IPS-20b (cell line): Measurements from ENCODE around the gene HES7.

Experiments
- H3K27ac ChIP-seq: one replicate; pipeline ENCODE4 v1.5.1; 2013; ENCODE audit warnings: low read length
- H3K27me3 ChIP-seq: 2 replicates; pipeline ENCODE4 v1.6.1; 2013; ENCODE audit warnings: mild to moderate bottlenecking, low read length, inconsistent platforms; ENCODE audit not compliant: insufficient read depth
- H3K36me3 ChIP-seq: 2 replicates; pipeline ENCODE4 v1.6.1; 2013; ENCODE audit warnings: low read depth, mild to moderate bottlenecking, inconsistent platforms, low read length, moderate library complexity; ENCODE audit not compliant: insufficient read depth
- H3K4me1 ChIP-seq: 2 replicates; pipeline ENCODE4 v1.6.1; 2013; ENCODE audit warnings: mild to moderate bottlenecking, control low read depth, inconsistent platforms, low read length, moderate library complexity; ENCODE audit not compliant: insufficient read depth
- H3K4me3 ChIP-seq: 2 replicates; pipeline ENCODE4 v1.5.1; 2013; ENCODE audit warnings: mild to moderate bottlenecking, low read length, inconsistent platforms
- H3K9ac ChIP-seq: 2 replicates; pipeline ENCODE4 v1.6.1; 2013; ENCODE audit warnings: low read depth, mild to moderate bottlenecking, inconsistent platforms, low read length, moderate library complexity
- H3K9me3 ChIP-seq: 2 replicates; pipeline ENCODE4 v1.6.1; 2013; ENCODE audit warnings: mild to moderate bottlenecking, low read depth, low read length, inconsistent platforms; ENCODE audit not compliant: insufficient read depth

The HES7 gene

GRCh38 chr17:8140065-8141029, 16.4 kb upstream of the HES7 start:
- Histone ChIP-seq H3K4me1 (no peaks in the 10 kb centered on the region), H3K9me3 (no peaks in the 10 kb centered on the region), H3K36me3 (peaks cover 38% of the 10 kb centered on the region; the same call in 1 of the 2 replicates), H3K9ac (no peak overlapping the region), H3K27ac (no peak overlapping the region), H3K4me3 (no peak overlapping the region), H3K27me3 (peaks cover 20% of the 10 kb centered on the region)

GRCh38 chr17:8138672-8139371, 14.9 kb upstream of the HES7 start:
- Histone ChIP-seq H3K4me3 (peak overlapping the region; percentile 87), H3K9me3 (no peaks in the 10 kb centered on the region), H3K9ac (peak overlapping the region; percentile 75; the same call in 1 of the 2 replicates), H3K27me3 (peaks cover 20% of the 10 kb centered on the region), H3K36me3 (peaks cover 25% of the 10 kb centered on the region; the same call in 1 of the 2 replicates), H3K4me1 (no peaks in the 10 kb centered on the region; the same call in 1 of the 2 replicates), H3K27ac (peak overlapping the region; percentile 9)

GRCh38 chr17:8138374-8138671, 14.4 kb upstream of the HES7 start:
- Histone ChIP-seq H3K27ac (no peak overlapping the region), H3K9ac (peak overlapping the region; percentile 73; the same call in 1 of the 2 replicates), H3K36me3 (peaks cover 24% of the 10 kb centered on the region; the same call in 1 of the 2 replicates)

GRCh38 chr17:8137645-8138373, 13.9 kb upstream of the HES7 start:
- Histone ChIP-seq H3K9ac (peak overlapping the region; percentile 73; the same call in 1 of the 2 replicates), H3K36me3 (peaks cover 24% of the 10 kb centered on the region; the same call in 1 of the 2 replicates), H3K9me3 (no peaks in the 10 kb centered on the region), H3K27me3 (peaks cover 20% of the 10 kb centered on the region), H3K4me3 (peak overlapping the region; percentile 87), H3K4me1 (no peaks in the 10 kb centered on the region; the same call in 1 of the 2 replicates), H3K27ac (no peak overlapping the region)

More at GRCh38 chr17:8138374-8138671, 14.4 kb upstream of the HES7 start:
- no peaks in the 10 kb centered on the region for H3K9me3 ChIP-seq
- peak overlapping the region; percentile 87 for H3K4me3 ChIP-seq
- no peaks in the 10 kb centered on the region; the same call in 1 of the 2 replicates for H3K4me1 ChIP-seq
- H3K27me3 ChIP-seq: peaks cover 20% of the 10 kb centered on the region

GRCh38 chr17:8133941-8134340, 10.0 kb upstream of the HES7 start:
- H3K27ac ChIP-seq: no peak overlapping the region
- H3K9ac ChIP-seq: peak overlapping the region; percentile 51; the same call in 1 of the 2 replicates
- no peaks in the 10 kb centered on the region for H3K36me3 ChIP-seq
- peaks cover 35% of the 10 kb centered on the region for H3K27me3 ChIP-seq
- H3K4me3 ChIP-seq: no peak overlapping the region
- H3K4me1 ChIP-seq: no peaks in the 10 kb centered on the region; the same call in 1 of the 2 replicates
- H3K9me3 ChIP-seq: no peaks in the 10 kb centered on the region

GRCh38 chr17:8133399-8133798, 9.5 kb upstream of the HES7 start:
- H3K27me3 ChIP-seq: peaks cover 40% of the 10 kb centered on the region
- no peak overlapping the region for H3K27ac ChIP-seq
- peak overlapping the region; percentile 47; the same call in 1 of the 2 replicates for H3K4me3 ChIP-seq
- peak overlapping the region; percentile 51; the same call in 1 of the 2 replicates for H3K9ac ChIP-seq
- no peaks in the 10 kb centered on the region for H3K36me3 ChIP-seq
- H3K9me3 ChIP-seq: no peaks in the 10 kb centered on the region
- H3K4me1 ChIP-seq: no peaks in the 10 kb centered on the region; the same call in 1 of the 2 replicates

GRCh38 chr17:8131844-8132441, 8.0 kb upstream of the HES7 start:
- no peak overlapping the region for H3K4me3 ChIP-seq
- H3K4me1 ChIP-seq: peaks cover 2% of the 10 kb centered on the region; the same call in 1 of the 2 replicates
- no peaks in the 10 kb centered on the region for H3K36me3 ChIP-seq
- H3K27ac ChIP-seq: no peak overlapping the region
- no peaks in the 10 kb centered on the region for H3K9me3 ChIP-seq
- H3K27me3 ChIP-seq: peaks cover 42% of the 10 kb centered on the region
- no peak overlapping the region for H3K9ac ChIP-seq

GRCh38 chr17:8128125-8128784, 4.3 kb upstream of the HES7 start:
- Histone ChIP-seq H3K9me3 (no peaks in the 10 kb centered on the region), H3K36me3 (no peaks in the 10 kb centered on the region), H3K4me1 (peaks cover 7% of the 10 kb centered on the region; the same call in 1 of the 2 replicates), H3K9ac (no peak overlapping the region), H3K4me3 (no peak overlapping the region), H3K27me3 (peaks cover 70% of the 10 kb centered on the region), H3K27ac (no peak overlapping the region)

- no peak overlapping the region for H3K9ac ChIP-seq
- no peak overlapping the region for H3K27ac ChIP-seq
These were observed 2.7 kb upstream of the HES7 start for GRCh38 chr17:8126491-8127066.

GRCh38 chr17:8125947-8126490, 2.1 kb upstream of the HES7 start:
- Histone ChIP-seq H3K36me3 (no peaks in the 10 kb centered on the region), H3K9me3 (no peaks in the 10 kb centered on the region), H3K27me3 (peaks cover 88% of the 10 kb centered on the region), H3K4me1 (peaks cover 7% of the 10 kb centered on the region; the same call in 1 of the 2 replicates), H3K4me3 (peak overlapping the region; percentile 89), H3K27ac (no peak overlapping the region), H3K9ac (no peak overlapping the region)

More at GRCh38 chr17:8126491-8127066, 2.7 kb upstream of the HES7 start:
- Histone ChIP-seq H3K4me3 (peak overlapping the region; percentile 89), H3K9me3 (no peaks in the 10 kb centered on the region), H3K27me3 (peaks cover 86% of the 10 kb centered on the region), H3K4me1 (peaks cover 7% of the 10 kb centered on the region; the same call in 1 of the 2 replicates), H3K36me3 (no peaks in the 10 kb centered on the region)
